Endothelial cell of umbilical vein (primary cell): Measurements from ENCODE around the gene HMCN1. TPM values are rescaled to one million over a fixed set of nuclear protein-coding genes. Genes with fewer than 3 reads are reported as not detected.

Source experiments
- BruUV-seq: library from RNA; stranded (reverse); fragments of 400-500 nt; replicated peaks from 2 replicates; lab custom pipeline; 2021; lab: Mats Ljungman, UMichigan
- CTCF ChIA-PET: fragments of 300-600, 350-600 bp; sonication (Branson Sonifier 250); formaldehyde crosslinking; loops from one replicate; lab custom pipeline; 2021; ENCODE audit warnings: antibody characterized with exemption, inconsistent platforms; lab: Charles Lee
- POLR2A ChIA-PET: fragments of 300-600, 350-600 bp; sonication (Branson Sonifier 250); formaldehyde crosslinking; loops from one replicate; lab custom pipeline; 2021; ENCODE audit warnings: antibody characterized with exemption, inconsistent platforms; lab: Charles Lee
- DNase-seq: peaks from one replicate; pipeline ENCODE4 v3.0.0-alpha.2; 2011; ENCODE audit warnings: low read depth, low spot score
- FAIRE-seq: peaks from 2 replicates; lab custom pipeline; 2011; peaks lifted over from hg19 to GRCh38; lab: Jason Lieb, UNC
- H2AFZ ChIP-seq: 2 replicates; pipeline ENCODE4 v1.6.0; 2012; ENCODE audit warnings: low read depth, low read length, control low read depth, inconsistent platforms
- H3K27ac ChIP-seq: 2 replicates; pipeline ENCODE4 v1.5.1; 2011; ENCODE audit warnings: low read depth, mild to moderate bottlenecking, control low read depth, low read length, moderate library complexity; ENCODE audit not compliant: insufficient read depth
- H3K27me3 ChIP-seq, 2 experiments: 2 replicates each; pipeline versions ENCODE4 v1.6.0 to v1.6.1; 2011; ENCODE audit warnings: low read length in 2 of 2, mixed read lengths in 1 of 2; ENCODE audit not compliant: control insufficient read depth in 2 of 2, insufficient read depth in 2 of 2
- H3K36me3 ChIP-seq, 2 experiments: 2 replicates in 1 of 2; 3 replicates in 1 of 2; pipeline ENCODE4 v1.5.1; 2011; ENCODE audit warnings: low read length in 2 of 2, mild to moderate bottlenecking in 1 of 2, moderate library complexity in 1 of 2; ENCODE audit not compliant: control insufficient read depth in 2 of 2, insufficient read depth in 2 of 2; ENCODE audit errors: extremely low read depth in 1 of 2
- H3K4me1 ChIP-seq: 3 replicates; pipeline ENCODE4 v1.5.1; 2011; ENCODE audit warnings: mild to moderate bottlenecking, low read length; ENCODE audit not compliant: control insufficient read depth, insufficient read depth; ENCODE audit errors: extremely low read depth
- H3K4me2 ChIP-seq: 2 replicates; pipeline ENCODE4 v1.6.1; 2011; ENCODE audit warnings: low read length, control low read depth, mixed read lengths; ENCODE audit not compliant: insufficient read depth
- H3K4me3 ChIP-seq, 3 experiments: fragments of 200-600 bp in 1 of 3; sonication (generic), shearing (Covaris generic) in 1 of 3; replicated peaks in 1 of 3; 2 replicates each; pipeline ENCODE4 v1.5.1; 2011 to 2016; ENCODE audit warnings: control low read depth in 3 of 3, low read length in 3 of 3, mild to moderate bottlenecking in 2 of 3, inconsistent platforms in 1 of 3, low read depth in 1 of 3, moderate library complexity in 1 of 3; ENCODE audit not compliant: insufficient read depth in 1 of 3
- H3K79me2 ChIP-seq: 2 replicates; pipeline ENCODE4 v1.6.0; 2012; ENCODE audit warnings: low read length, inconsistent platforms; ENCODE audit not compliant: control insufficient read depth, insufficient read depth
- H3K9ac ChIP-seq: replicated peaks from 2 replicates; pipeline ENCODE3; 2011; ENCODE audit warnings: low read length, control low read depth; ENCODE audit not compliant: insufficient read depth; ENCODE audit errors: extremely low read depth
- H3K9me1 ChIP-seq: replicated peaks from 3 replicates; pipeline ENCODE4 v1.6.0; 2011; ENCODE audit warnings: mild to moderate bottlenecking, low read length; ENCODE audit not compliant: control insufficient read depth, insufficient read depth; ENCODE audit errors: extremely low read depth
- H3K9me3 ChIP-seq: replicated peaks from 2 replicates; pipeline ENCODE4 v1.5.1; 2012; ENCODE audit warnings: low read length, inconsistent platforms; ENCODE audit not compliant: control insufficient read depth, insufficient read depth
- H4K20me1 ChIP-seq: replicated peaks from 2 replicates; pipeline ENCODE3; 2011; ENCODE audit warnings: mild to moderate bottlenecking, low read length; ENCODE audit not compliant: control insufficient read depth, insufficient read depth; ENCODE audit errors: extremely low read depth
- CTCF ChIP-seq, 2 donors: IDR thresholded peaks; 1 replicate in 1 of 2; 2 replicates in 1 of 2; pipeline ENCODE4 v1.5.1; 2011; ENCODE audit warnings: low read length in 2 of 2, mild to moderate bottlenecking in 2 of 2, moderate library complexity in 2 of 2, control low read depth in 1 of 2, inconsistent platforms in 1 of 2, low read depth in 1 of 2; ENCODE audit not compliant: insufficient read depth in 1 of 2; ENCODE audit errors: extremely low read depth in 1 of 2
- EZH2 ChIP-seq: IDR thresholded peaks from 2 replicates; pipeline ENCODE4 v1.6.1; 2012; ENCODE audit warnings: borderline replicate concordance, low read depth, mild to moderate bottlenecking, moderate library complexity, low read length, inconsistent platforms; ENCODE audit not compliant: severe bottlenecking
- FOS ChIP-seq: IDR thresholded peaks from 2 replicates; pipeline ENCODE4 v1.6.1; 2011; ENCODE audit warnings: mild to moderate bottlenecking, low read length, moderate library complexity, borderline replicate concordance; ENCODE audit not compliant: insufficient read depth
- GATA2 ChIP-seq: IDR thresholded peaks from 2 replicates; pipeline ENCODE4 v1.7.0; 2011; ENCODE audit warnings: low read depth, mild to moderate bottlenecking, moderate library complexity, mixed read lengths, low read length; ENCODE audit not compliant: insufficient read length, insufficient read depth
- JUN ChIP-seq: IDR thresholded peaks from 2 replicates; pipeline ENCODE4 v1.6.1; 2011; ENCODE audit warnings: borderline replicate concordance, low read depth; ENCODE audit not compliant: insufficient read length, insufficient read depth
- MAX ChIP-seq: IDR thresholded peaks from 2 replicates; pipeline ENCODE4 v1.6.1; 2011; ENCODE audit not compliant: insufficient read depth, insufficient read length
- MYC ChIP-seq: IDR thresholded peaks from one replicate; pipeline ENCODE4 v1.6.1; 2011; ENCODE audit warnings: mild to moderate bottlenecking, low read depth, low read length
- POLR2A ChIP-seq: IDR thresholded peaks from 2 replicates; pipeline ENCODE4 v1.6.1; 2012; ENCODE audit warnings: low read depth, mild to moderate bottlenecking, control low read depth, low read length
- POLR2AphosphoS5 ChIP-seq: IDR thresholded peaks from 2 replicates; pipeline ENCODE4 v1.6.1; 2012; ENCODE audit warnings: low read depth, mild to moderate bottlenecking, control low read depth, low read length, moderate library complexity; ENCODE audit not compliant: insufficient read depth
- dilution Hi-C: fragments of 300-500 bp; cut with MboI; formaldehyde crosslinking; loops from one replicate; pipeline ENCODE4 v1.15.0; 2019; ENCODE audit warnings: low sequenced_read_pairs; ENCODE audit not compliant: extremely low pct_ligation_motif_present
- intact Hi-C: fragments of 100-400 bp; cut with micrococcal nuclease; formaldehyde crosslinking; loops from one replicate; pipeline ENCODE4 v1.10.0; 2022
- polyA plus RNA-seq, 4 experiments: library from polyadenylated mRNA; depleted of rRNA in 3 of 4; stranded (reverse) in 3 of 4; unstranded in 1 of 4; fragments of >200 nt; gene quantifications; 2 replicates each; pipeline versions ENCODE4 v1.2.1 to v1.2.3, GENCODE V29; 2011 to 2012; ENCODE audit warnings: missing spikeins in 1 of 4
- total RNA-seq: library from RNA; stranded (reverse); gene quantifications from 2 replicates; pipeline ENCODE4 v1.2.3, GENCODE V29; 2021

The HMCN1 gene
- total and polyA plus RNA-seq, 2 donors (not counting 3 experiments of a cell fraction or from before 2014, with no cell fraction given) = 10.3 to 16.0 TPM

GRCh38 chr1:185768371-185768770 is 34.2 kb downstream of the HMCN1 start:
- Histone ChIP-seq H3K27me3 (no peaks in the 10 kb centered on the region), H3K9me3 (no peaks in the 10 kb centered on the region), H3K36me3 (no peaks in the 10 kb centered on the region), H3K4me2 (no peak overlapping the region), H3K4me3 (no peak overlapping the region), H3K9ac (no peak overlapping the region), H4K20me1 (no peaks in the 10 kb centered on the region), H2AFZ (no peak overlapping the region), H3K4me1 (no peaks in the 10 kb centered on the region), H3K27ac (no peak overlapping the region), H3K79me2 (no peaks in the 10 kb centered on the region), H3K9me1 (no peaks in the 10 kb centered on the region)
- intact Hi-C loops = no loop called here
- dilution Hi-C loops = no loop called here
- FAIRE-seq (no peak), DNase-seq (no peak)
- no TSS peak for BruUV-seq
- no peak for TF ChIP-seq POLR2AphosphoS5
- TF ChIP-seq CTCF (IDR thresholded peaks at IDR 0.05; ENCODE audit: extremely low read depth in 1 of 2, insufficient read depth in 1 of 2, low read depth in 1 of 2, low read length in 2 of 2) = no peak
- TF ChIP-seq EZH2 = no peak
- no peak for TF ChIP-seq MYC
- no peak for TF ChIP-seq GATA2
- no peak for TF ChIP-seq POLR2A
- TF ChIP-seq MAX = no peak
- no peak for TF ChIP-seq FOS
- no peak for TF ChIP-seq JUN
- CTCF ChIA-PET = no interaction called here
- POLR2A ChIA-PET = no interaction called here
